Fibroblast of skin of left quadriceps (primary cell): ENCODE measurements around the gene LILRA5.
A peak's percentile ranks its signal among the peaks of the same experiment; 100 is the strongest.
"Not testable (repeated sequence)": the region's sequence is repeated elsewhere in the genome, so short reads cannot be mapped to it uniquely, and the experiment has no call there.

Experiments
- DNase-seq, 2 experiments: peaks; one replicate each; pipeline ENCODE4 v3.0.0-alpha.2; 2013; ENCODE audit warnings: low read depth in 2 of 2

Gene LILRA5

GRCh38 chr19:54302257-54302656 is 10.7 kb downstream of the LILRA5 start:
- no peak for DNase-seq

GRCh38 chr19:54299515-54299914 is 13.5 kb downstream of the LILRA5 start:
- no peak for DNase-seq

- DNase-seq: no peak
Measured at GRCh38 chr19:54299126-54299498, 13.9 kb downstream of the LILRA5 start.

- no peak for DNase-seq
Measured at GRCh38 chr19:54298357-54299125, 14.4 kb downstream of the LILRA5 start.

DNA sequence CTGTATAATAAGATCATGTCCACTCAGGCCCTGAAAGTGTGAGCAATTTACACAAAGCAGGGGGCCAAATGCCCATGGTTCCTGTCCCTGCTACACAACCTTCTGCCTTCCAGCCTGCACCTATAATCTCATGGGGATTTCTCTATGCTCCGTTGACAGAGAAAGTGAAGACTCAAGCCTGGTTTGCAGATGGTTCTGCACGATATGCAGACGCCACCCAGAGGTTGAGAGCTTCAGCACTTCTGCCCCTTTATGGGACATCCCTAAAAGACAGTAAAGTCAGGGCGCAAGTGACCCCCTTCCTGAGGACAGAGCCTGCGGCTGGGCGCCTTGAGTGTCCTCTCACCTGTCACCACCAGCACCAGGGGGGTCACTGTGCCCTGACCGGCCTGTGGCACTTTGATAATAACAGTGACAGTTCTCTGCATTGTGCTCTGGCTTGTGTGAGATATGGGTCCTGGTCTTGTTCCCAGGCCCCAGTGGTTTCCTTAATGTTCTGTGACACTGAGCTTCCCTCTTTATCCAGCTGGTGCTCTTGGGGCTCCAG is 15.1 kb downstream of the LILRA5 start:
- DNase-seq: no peak

- no peak for DNase-seq
Measured at GRCh38 chr19:54294539-54294938, 18.4 kb downstream of the LILRA5 start.

DNA sequence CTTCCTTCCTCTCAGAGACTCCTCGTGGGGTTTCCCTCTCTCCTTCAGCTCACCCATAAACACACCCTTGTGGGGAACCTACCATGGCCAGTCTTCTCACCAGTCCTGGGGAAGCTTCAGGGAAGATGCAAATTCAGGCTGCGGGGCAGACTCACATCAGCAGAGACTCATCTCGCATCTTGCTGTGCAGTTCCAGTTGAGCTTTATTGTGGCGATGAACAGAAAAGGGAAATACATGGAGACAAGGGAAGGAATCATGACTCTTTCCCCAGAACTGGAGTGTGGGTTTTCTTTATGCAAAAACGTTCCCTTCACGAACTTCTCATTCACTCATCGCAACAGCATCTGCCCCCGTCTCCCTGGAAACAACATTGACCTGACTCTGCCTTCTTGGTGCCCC is 23.8 kb downstream of the LILRA5 start:
- not testable (repeated sequence) for DNase-seq

GRCh38 chr19:54287456-54287855 is 25.5 kb downstream of the LILRA5 start:
- DNase-seq: peak; percentile 62 to 67

- not testable (repeated sequence) for DNase-seq
Measured at GRCh38 chr19:54286283-54286682, 26.7 kb downstream of the LILRA5 start.

- not testable (repeated sequence) for DNase-seq
Measured at GRCh38 chr19:54285427-54286056, 27.4 kb downstream of the LILRA5 start.

DNA sequence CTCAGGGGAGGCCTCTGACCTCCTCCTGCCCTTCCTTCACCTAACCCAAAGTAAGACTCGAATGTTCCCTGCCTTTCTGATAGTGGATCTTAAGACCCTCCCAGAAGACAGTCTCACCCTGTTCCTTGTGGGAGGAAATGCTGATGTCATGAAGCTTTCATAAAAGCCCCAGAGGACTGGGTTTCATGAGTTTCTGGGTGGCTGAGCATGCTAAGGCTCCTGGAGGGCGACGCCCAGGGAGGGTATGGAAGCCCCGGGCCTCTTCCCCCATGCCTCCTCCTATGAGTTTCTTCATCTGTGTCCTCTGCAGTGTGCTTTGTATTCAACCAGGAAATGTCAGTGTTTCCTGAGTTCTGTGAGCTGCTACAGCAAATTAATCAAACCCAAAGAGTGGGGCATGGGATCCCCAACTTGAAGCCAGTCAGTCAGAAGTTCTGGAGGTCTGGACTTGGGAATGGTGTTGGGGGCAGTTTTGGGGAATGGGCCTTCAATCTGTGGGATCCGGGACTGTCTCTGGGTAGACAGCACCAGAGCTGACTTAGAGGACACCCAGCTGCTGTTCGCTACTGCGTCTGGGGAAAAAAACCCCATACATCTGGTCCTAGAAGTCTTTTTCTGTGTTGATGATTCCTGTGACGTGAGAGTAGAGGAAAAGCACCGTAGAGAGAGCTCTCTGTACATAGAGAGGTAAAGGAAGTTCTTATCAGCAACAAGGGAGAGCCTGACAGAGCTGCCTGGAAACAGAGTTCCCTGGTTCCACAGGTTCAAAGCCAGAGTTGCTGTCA is 30.1 kb downstream of the LILRA5 start:
- DNase-seq: no peak

GRCh38 chr19:54281729-54282075 is 31.3 kb downstream of the LILRA5 start:
- DNase-seq: not testable (repeated sequence)

GRCh38 chr19:54281007-54281728 is 31.8 kb downstream of the LILRA5 start, which contains the start of gene LILRB2:
LILRB2 (minus strand) TSS chr19:54281110; CDS start chr19:54280496, 614 bp downstream.
- DNase-seq: no peak

DNA sequence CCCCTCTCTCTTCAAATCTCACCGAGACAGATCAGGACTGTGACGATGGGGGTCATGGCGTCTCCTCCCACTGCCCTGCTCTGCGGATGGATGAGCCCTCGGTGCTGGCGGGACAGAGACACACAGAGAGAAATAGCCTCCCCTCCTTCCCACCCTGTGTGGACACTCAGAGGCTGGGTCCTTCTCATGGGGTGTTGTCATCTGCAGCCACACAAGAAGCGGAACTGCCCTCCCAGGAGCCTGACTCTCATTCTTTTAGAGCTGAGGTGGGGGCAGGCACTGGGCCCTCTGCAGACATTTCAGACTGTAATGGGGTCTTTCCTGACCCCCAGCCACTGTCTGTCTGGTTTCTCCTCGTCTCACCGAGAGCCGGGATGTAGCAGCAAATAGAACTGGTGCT is 32.5 kb downstream of the LILRA5 start:
- not testable (repeated sequence) for DNase-seq

GRCh38 chr19:54280025-54280424 is 32.9 kb downstream of the LILRA5 start:
- DNase-seq: not testable (repeated sequence)

GRCh38 chr19:54279406-54279962 is 33.5 kb downstream of the LILRA5 start:
- DNase-seq: no peak

- not testable (repeated sequence) for DNase-seq
Measured at GRCh38 chr19:54278571-54279195, 34.3 kb downstream of the LILRA5 start.

DNA sequence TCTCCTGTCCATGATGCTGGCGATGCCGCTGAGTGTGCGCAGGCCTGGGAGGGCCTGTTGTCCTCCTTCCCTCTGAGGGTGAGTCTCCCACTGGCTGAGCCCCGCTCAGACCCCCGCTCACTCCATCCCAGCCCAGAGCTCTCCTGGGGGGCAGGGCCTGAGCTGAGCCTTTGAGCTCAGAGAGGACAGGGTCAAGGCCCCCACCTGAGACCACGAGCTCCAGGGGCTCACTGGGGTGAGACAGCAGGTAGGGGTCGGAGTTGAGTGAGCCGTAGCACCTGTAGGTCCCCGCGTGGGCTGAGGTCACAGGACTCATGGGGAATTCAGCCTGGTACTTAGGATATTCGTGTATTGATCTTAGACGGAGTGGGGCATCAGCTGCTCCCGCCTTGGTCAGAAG is 34.9 kb downstream of the LILRA5 start:
- not testable (repeated sequence) for DNase-seq

GRCh38 chr19:54277111-54277615 is 35.8 kb downstream of the LILRA5 start:
- not testable (repeated sequence) for DNase-seq

GRCh38 chr19:54275951-54276350 is 37.0 kb downstream of the LILRA5 start:
- no peak for DNase-seq
